Stimulated activated CD8-positive, alpha-beta memory T cell treated with anti-CD3 and anti-CD28 coated beads, Interleukin-4, amount 100 ng/mL, for 48 hours (primary cell): Measurements from ENCODE around the gene DNAJC6.

ENCODE experiments used
- DNase-seq: peaks from one replicate; pipeline ENCODE4 v3.0.0-alpha.2; 2020

The DNAJC6 gene

GRCh38 chr1:65297706-65298105 is 11.6 kb upstream of the DNAJC6 start:
- no peak for DNase-seq

GRCh38 chr1:65299328-65299727 is 10.0 kb upstream of the DNAJC6 start:
- no peak for DNase-seq

- DNase-seq = no peak
Observed at GRCh38 chr1:65308781-65309303, 501 bp upstream of the DNAJC6 start.

DNA sequence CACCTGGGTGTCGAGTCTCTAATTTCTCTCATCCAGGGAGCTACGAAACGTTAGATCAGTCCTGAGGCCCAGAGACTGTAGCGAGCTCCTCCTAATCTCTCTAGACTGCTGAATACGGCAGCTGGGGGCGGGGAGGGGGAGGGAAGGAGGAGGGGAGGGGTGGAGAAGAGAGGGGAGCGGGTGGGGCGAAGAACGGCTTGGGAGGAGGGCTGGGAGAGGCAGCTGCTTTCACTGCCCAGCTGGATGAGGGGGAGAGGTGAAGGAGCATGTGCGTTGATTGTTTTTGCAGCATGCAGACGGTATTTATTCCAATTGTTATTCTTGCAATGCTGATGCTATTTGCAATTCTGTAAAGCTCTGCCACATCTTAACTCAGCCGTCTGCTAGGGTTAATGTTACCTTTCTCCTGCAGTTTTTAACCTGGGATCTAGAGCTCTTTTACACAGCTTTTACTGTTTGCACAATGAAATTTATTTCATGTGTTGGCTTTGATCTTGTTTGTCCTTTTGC is 790 bp downstream of the DNAJC6 start:
- no peak for DNase-seq

- no peak for DNase-seq
Observed at GRCh38 chr1:65311760-65312159, 2.4 kb downstream of the DNAJC6 start.

GRCh38 chr1:65316233-65316632 is 6.9 kb downstream of the DNAJC6 start:
- DNase-seq = no peak

DNA sequence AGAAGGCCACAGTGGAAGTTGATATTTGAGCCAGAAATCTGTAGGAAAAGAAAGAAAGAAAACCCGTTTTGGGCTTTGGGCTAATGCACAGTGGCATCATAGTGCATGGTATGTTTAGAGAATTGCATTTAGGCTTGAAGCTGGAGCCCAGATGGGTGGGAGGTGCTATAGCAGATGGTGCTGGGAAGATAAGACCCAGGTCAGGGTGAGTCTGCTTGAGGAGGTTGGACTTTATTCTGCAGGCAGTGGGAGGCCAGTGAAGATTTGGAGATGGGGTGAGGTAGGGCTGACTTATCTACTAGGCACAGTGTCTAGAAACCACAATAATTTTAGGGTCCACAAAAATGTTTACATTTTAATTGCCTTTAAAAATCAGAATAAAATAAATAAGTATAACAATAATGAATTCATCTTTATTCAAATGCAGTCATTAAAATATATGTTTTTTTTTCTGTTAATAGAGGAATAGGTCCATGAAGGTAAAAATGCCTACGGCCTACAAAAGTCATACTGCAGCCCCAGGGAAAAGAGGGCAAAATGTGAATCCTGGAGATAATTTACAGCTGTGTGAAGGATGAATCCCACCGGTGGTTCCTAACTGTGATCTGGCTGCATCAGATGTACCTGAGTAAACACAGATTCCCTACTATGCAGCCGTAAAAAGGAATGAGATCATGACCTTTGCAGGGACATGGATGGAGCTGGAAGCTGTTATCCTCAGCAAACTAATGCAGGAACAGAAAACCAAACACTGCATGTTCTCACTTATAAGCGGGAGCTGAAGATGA is 8.7 kb downstream of the DNAJC6 start:
- no peak for DNase-seq

DNA sequence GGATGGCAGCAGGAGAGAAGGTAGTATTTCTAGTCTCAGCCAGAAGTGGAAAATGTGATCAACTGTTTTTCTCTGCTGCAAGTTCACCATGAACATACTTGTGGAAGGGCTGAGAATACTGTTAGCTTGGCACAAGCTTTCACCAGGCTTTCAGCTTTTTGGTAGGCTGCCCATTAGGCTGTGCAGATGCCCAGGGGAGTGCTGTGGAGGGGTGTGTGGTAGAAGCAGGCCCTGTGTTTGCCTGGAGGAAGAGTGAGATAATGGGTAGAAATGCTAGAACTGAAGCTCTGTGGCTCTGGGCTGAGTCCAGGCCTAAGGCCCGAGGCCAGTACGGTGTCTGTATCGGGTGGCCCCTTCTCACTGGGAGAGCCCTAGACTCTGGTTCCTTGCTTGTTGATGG is 9.8 kb downstream of the DNAJC6 start:
- no peak for DNase-seq

GRCh38 chr1:65319754-65320153 is 10.4 kb downstream of the DNAJC6 start:
- DNase-seq = no peak

DNA sequence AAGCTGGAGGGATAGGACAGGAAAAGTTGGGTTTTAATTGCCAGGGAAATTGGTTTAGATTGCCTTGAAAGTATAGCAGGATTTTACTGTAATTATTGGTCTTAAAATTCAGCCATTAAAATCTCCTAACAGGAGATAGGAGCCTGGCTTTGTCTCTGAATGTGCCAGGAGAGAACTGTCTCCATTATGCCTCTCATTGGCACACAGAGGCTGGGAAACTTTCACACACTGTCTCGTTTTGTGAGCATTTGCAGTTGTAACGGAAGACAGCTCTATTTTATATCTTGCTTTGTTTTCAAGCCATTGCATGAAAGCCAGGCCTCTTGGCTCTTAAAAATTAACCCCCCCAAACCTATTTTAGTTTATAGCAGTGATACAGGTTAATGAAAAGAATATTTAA is 12.5 kb downstream of the DNAJC6 start:
- DNase-seq = no peak

- no peak for DNase-seq
Observed at GRCh38 chr1:65323246-65323645, 13.9 kb downstream of the DNAJC6 start.

DNA sequence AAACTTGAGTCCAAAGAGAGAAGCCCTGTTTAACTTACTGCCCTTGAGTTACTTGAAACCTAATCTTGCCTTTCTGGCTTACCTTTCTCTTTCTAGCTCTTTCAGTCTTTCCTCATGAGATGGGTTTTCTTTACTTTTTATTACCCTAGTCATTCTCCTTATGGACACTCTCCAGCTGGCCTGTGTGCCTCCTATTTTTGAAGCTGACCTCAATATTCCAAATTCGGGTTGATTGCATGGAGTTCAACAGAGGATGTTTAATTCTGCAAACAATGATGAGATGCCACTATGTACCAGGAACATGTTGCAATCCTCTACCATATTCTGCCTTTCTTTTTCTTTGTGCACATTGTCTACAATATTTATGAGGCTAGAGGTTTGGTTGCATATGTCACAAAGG is 20.7 kb downstream of the DNAJC6 start:
- DNase-seq = no peak

GRCh38 chr1:65330822-65331221 is 21.5 kb downstream of the DNAJC6 start:
- DNase-seq = no peak

DNA sequence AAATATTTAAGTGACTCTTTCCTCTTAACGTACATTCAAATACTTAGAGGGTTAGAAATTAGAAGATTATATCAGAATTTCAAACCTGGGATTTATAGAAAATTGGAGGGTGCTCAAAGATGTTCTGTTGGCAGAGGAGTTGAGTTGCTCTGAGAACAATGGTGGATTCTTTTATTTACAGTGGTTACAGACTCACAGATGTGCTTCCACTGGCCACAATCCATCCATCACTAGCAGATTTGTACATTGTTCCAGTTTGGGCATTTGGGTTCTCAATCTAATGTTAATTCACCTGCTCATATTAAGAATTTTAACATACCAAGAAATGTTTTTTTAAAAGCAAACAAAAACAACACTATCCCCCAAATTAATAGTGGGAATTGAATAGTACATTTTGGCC is 23.5 kb downstream of the DNAJC6 start:
- DNase-seq = no peak

DNA sequence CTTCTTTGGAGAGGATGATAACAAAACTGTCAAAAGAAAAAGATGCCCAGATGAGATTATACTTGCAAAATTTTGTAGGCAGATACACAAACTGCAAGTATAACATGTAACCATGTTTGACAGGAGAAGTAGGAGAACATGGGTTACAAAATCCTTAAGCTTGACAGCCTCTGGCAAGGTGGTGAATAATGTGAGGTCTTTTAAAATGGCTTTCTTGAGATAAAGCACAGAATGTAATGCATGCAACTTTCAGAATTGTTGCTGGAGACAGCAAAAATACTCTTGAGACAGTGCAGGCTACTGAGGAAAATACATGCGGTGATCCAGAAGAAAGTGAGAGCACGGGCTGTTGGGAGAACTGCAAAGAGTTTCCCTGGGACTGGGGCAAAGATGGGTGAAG is 24.7 kb downstream of the DNAJC6 start:
- DNase-seq = no peak

- no peak for DNase-seq
Observed at GRCh38 chr1:65339866-65340468, 30.6 kb downstream of the DNAJC6 start.

- DNase-seq = no peak
Observed at GRCh38 chr1:65341381-65341780, 32.0 kb downstream of the DNAJC6 start.

DNA sequence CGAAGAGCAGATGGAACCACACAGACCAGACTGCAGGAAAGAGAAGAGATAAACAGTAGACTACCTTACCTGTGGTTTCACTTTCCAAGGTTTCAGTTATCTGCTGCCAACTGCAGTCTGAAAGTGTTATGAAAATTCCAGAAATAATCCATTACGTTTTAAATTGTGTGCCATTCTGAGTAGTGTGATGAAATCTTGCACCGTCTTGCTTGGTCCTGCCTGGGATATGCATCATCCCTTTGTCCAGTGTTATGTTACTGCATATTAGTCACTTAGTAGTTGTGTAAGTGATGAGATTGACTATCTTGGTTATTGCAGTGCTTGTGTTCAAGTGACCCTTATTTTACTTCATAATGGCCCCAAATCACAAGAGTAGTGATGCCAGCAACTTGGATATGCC is 33.9 kb downstream of the DNAJC6 start:
- no peak for DNase-seq

DNA sequence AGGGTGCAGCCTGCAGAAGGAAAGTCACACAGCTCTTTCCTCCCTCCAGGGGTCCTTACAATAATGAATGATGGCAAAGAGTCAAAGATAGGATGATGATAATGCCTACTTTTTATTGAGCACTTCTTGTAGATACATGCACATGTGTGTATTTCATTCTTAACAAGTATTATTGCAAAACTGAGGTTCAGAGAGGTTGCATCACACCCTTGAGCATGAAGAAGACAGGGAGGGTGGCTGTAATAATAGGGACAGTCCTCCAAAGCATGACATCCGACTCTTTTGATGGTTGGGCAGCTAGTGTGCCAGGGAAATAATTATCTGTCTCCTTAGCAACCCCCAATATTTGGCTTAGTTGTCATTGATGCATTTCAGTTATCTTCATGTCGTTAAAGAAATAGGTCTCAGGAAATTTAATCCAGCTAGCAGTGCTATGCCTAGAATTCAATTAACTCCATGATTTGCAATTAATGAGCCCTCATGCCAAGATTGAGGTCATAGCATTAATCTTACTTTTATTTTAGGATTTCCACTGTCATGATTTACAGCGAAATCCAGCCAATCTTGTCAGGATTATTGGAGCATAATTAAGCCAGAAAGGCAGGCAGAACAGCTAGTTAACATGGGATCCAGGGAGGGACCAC is 35.0 kb downstream of the DNAJC6 start:
- DNase-seq = no peak

- DNase-seq = no peak
Observed at GRCh38 chr1:65346190-65346589, 36.8 kb downstream of the DNAJC6 start.

- DNase-seq = no peak
Observed at GRCh38 chr1:65355031-65355712, 45.8 kb downstream of the DNAJC6 start.

DNA sequence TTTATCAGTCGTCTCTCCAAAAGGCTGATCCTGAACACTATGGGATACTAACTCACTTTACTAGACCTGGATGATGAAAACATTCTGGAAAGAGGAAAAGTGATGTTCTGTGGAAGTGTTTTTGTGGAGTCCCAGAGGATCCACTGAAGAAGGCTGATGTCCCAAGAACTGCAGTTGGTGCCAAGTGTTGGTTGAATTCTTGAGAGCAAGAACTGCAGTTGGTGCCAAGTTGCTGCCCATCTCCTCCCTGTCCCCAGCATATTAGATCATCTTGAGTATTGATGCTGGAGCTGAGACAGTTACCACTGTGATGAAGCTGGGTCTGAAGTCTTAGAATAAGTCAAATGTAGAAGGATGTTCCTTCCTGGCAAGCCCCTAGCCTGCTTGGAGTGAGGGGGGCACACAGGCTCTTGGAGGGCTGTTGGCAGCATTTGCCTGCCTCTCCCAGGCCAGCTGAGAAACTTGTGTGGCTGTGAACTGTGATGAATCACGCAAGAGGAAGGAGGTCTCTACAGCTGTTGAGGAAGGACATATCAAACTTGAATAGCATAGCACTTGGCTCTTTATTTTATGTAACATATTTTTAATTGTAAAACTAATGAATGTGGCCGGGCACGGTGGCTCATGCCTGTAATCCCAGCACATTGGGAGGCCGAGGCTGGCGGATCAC is 48.1 kb downstream of the DNAJC6 start:
- no peak for DNase-seq

DNA sequence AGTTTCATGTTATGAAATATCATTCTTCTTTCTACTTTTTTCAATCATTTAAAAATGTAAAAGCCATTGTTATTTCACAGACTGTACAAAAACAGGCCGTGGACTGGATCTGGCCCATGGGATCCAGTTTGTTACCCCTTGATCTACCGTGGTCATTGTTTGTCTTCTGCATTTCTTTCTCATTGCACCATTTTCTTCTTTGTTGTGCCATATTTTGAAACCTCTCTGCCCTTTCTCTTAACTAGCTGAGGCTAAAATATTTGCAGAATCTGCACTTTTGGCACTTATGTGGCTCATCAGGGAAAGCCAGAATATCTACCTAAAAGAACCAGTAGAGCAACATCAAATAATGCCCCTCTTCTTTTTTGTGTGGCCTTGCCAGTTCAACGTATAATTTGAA is 50.5 kb downstream of the DNAJC6 start:
- no peak for DNase-seq
